CD14-positive monocyte (primary cell): Measurements from ENCODE around the gene GNB5. TPM values are rescaled to one million over a fixed set of nuclear protein-coding genes. Genes with fewer than 3 reads are reported as not detected.

Experiments
- DNase-seq, 3 donors: peaks; one replicate each; pipeline ENCODE4 v3.0.0-alpha.2; 2011 to 2022
- H2AFZ ChIP-seq: 2 replicates; pipeline ENCODE4 v1.6.0; 2012; ENCODE audit warnings: mild to moderate bottlenecking, low read depth, low read length, inconsistent platforms; ENCODE audit not compliant: insufficient read depth, poor library complexity, severe bottlenecking
- H3K27ac ChIP-seq, 2 donors: 1 replicate in 1 of 2; 2 replicates in 1 of 2; pipeline ENCODE4 v1.5.1; 2012 to 2013; ENCODE audit warnings: low read length in 2 of 2, control low read depth in 1 of 2, inconsistent platforms in 1 of 2, low read depth in 1 of 2, mild to moderate bottlenecking in 1 of 2
- H3K27me3 ChIP-seq, 2 donors: one replicate each; pipeline versions ENCODE4 v1.6.0 to v1.6.1; 2011 to 2013; ENCODE audit warnings: low read length in 2 of 2; ENCODE audit not compliant: control insufficient read depth in 2 of 2, insufficient read depth in 2 of 2
- H3K36me3 ChIP-seq, 2 donors: replicated peaks in 1 of 2; 1 replicate in 1 of 2; 2 replicates in 1 of 2; pipeline versions ENCODE4 v1.5.1 to v1.6.1; 2012 to 2013; ENCODE audit warnings: low read length in 2 of 2, control low read depth in 1 of 2, inconsistent platforms in 1 of 2, mild to moderate bottlenecking in 1 of 2; ENCODE audit not compliant: insufficient read depth in 2 of 2, control insufficient read depth in 1 of 2
- H3K4me1 ChIP-seq, 2 donors: 1 replicate in 1 of 2; 2 replicates in 1 of 2; pipeline versions ENCODE4 v1.5.1 to v1.6.1; 2012 to 2013; ENCODE audit warnings: low read length in 2 of 2, control low read depth in 1 of 2, inconsistent platforms in 1 of 2, mild to moderate bottlenecking in 1 of 2, moderate library complexity in 1 of 2; ENCODE audit not compliant: insufficient read depth in 2 of 2, control insufficient read depth in 1 of 2
- H3K4me2 ChIP-seq: replicated peaks from 2 replicates; pipeline ENCODE3; 2012; ENCODE audit warnings: low read length, moderate library complexity, mild to moderate bottlenecking; ENCODE audit not compliant: poor library complexity, severe bottlenecking; ENCODE audit errors: extremely low read depth
- H3K4me3 ChIP-seq, 3 experiments: fragments of 200-600 bp in 1 of 3; sonication (generic) in 1 of 3; replicated peaks in 1 of 3; 1 replicate in 2 of 3; 2 replicates in 1 of 3; pipeline ENCODE4 v1.5.1; 2011 to 2013; ENCODE audit warnings: low read length in 3 of 3, mild to moderate bottlenecking in 3 of 3, control low read depth in 2 of 3, low read depth in 2 of 3, inconsistent platforms in 1 of 3, moderate library complexity in 1 of 3
- H3K79me2 ChIP-seq: 2 replicates; pipeline ENCODE4 v1.6.0; 2012; ENCODE audit warnings: mild to moderate bottlenecking, control low read depth, inconsistent platforms, low read length, moderate library complexity; ENCODE audit not compliant: insufficient read depth
- H3K9ac ChIP-seq: 2 replicates; pipeline ENCODE4 v1.6.0; 2017; ENCODE audit warnings: low read length, mild to moderate bottlenecking; ENCODE audit not compliant: insufficient read depth, poor library complexity, severe bottlenecking
- H3K9me3 ChIP-seq, 2 donors: replicated peaks in 1 of 2; 1 replicate in 1 of 2; 2 replicates in 1 of 2; pipeline versions ENCODE4 v1.5.1 to v1.6.1; 2012 to 2013; ENCODE audit warnings: low read length in 2 of 2, control low read depth in 1 of 2; ENCODE audit not compliant: control insufficient read depth in 1 of 2, insufficient read depth in 1 of 2
- H4K20me1 ChIP-seq: 2 replicates; pipeline ENCODE4 v1.6.0; 2012; ENCODE audit warnings: mild to moderate bottlenecking, low read length, control low read depth, moderate library complexity; ENCODE audit not compliant: insufficient read depth
- H3K27ac Mint-ChIP-seq, 7 donors: one replicate each; pipeline ENCODE4 v1.8.0; 2020; ENCODE audit warnings: mild to moderate bottlenecking in 7 of 7, mixed read lengths in 7 of 7, moderate library complexity in 6 of 7, inconsistent platforms in 2 of 7
- H3K27me3 Mint-ChIP-seq, 3 donors: one replicate each; pipeline ENCODE4 v1.8.0; 2021 to 2022; ENCODE audit warnings: low read depth in 3 of 3, mild to moderate bottlenecking in 3 of 3, mixed read lengths in 3 of 3, moderate library complexity in 3 of 3, inconsistent platforms in 1 of 3
- H3K36me3 Mint-ChIP-seq, 2 donors: one replicate each; pipeline ENCODE4 v1.8.0; 2020; ENCODE audit warnings: mixed read lengths in 2 of 2, inconsistent platforms in 1 of 2, mild to moderate bottlenecking in 1 of 2
- H3K4me1 Mint-ChIP-seq: one replicate; pipeline ENCODE4 v1.8.0; 2020; ENCODE audit warnings: mild to moderate bottlenecking, mixed read lengths
- H3K4me3 Mint-ChIP-seq, 2 donors: one replicate each; pipeline ENCODE4 v1.8.0; 2020; ENCODE audit warnings: mild to moderate bottlenecking in 2 of 2, mixed read lengths in 2 of 2, moderate library complexity in 1 of 2
- H3K9me3 Mint-ChIP-seq, 7 donors: one replicate each; pipeline ENCODE4 v1.8.0; 2020 to 2022; ENCODE audit warnings: mixed read lengths in 7 of 7, mild to moderate bottlenecking in 6 of 7, moderate library complexity in 6 of 7, inconsistent platforms in 2 of 7
- WGBS: methylation state at CpG from one replicate; pipeline ENCODE4 v1.1.5; 2013; ENCODE audit warnings: missing lambda C conversion rate; ENCODE audit not compliant: insufficient coverage; 5-methylcytosine and 5-hydroxymethylcytosine counted together
- intact Hi-C, 2 donors: fragments of 100-400 bp; cut with micrococcal nuclease; formaldehyde crosslinking; loops; one replicate each; pipeline versions ENCODE4 v1.15.0 to v1.15.1; 2023
- polyA plus RNA-seq, 3 donors: library from polyadenylated mRNA; depleted of rRNA in 1 of 3; unstranded in 2 of 3; stranded (reverse) in 1 of 3; fragments of 300-500 nt in 2 of 3; fragments of >200 nt in 1 of 3; fragmentation: Illumina TruSeq in 2 of 3; gene quantifications; 1 replicate in 2 of 3; 2 replicates in 1 of 3; pipeline ENCODE4 v1.2.3, GENCODE V29; 2012 to 2021
- TF ChIP-seq, protein P1 (sequence below): fragments of 200-600 bp; IDR thresholded peaks from one replicate; pipeline ENCODE4 v1.8.0; 2022; ENCODE audit warnings: antibody characterized with exemption, mild to moderate bottlenecking

The GNB5 gene
- polyA plus RNA-seq, 3 donors: 3.1 to 5.4 (median 4.3) TPM

DNA sequence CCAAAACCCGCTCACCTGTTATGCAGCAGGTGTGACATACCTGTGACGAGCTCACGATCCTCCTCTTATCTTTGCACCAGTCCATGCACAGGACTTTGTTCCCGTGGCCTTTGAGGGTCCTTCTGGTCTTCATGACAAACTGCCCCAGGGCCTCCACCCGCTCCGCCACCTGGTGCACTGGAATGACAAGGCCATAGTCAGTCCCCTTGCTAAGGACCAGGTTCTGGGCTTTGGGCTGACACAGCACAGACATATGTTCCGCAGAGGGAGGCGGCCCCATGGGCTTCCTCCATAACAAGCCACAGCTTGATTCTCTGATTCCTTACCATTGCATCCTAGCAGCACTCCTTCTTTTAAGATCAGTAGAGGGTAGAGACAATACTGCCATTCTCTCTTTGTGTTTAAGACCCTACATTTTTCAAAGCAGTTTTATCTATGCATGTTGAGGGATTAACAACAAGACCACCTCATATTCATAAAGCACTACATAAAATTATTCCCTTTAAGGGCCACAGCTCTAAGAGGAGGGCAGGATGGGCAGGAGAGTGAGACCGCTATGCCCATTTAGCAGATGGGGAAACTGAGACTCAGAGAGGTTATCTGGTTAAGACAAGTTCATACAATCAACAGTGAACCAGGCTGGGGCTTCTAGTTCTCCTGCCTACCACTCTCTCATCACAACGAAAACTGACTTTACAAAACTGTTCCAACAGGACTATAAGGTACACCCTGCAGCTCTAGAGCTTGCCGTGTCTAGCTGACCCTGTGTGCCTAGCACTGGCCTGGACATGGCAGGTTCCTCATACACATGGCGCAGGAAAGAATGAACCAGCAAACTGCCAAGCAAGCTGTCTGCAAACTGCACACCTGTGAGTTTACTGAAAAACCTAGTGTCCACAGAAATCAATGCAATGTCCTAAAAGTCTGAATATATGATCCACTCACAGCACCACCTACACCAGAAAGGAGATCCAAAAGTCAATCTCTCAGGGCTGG, 37.0 kb downstream of the GNB5 start:
- no peak overlapping the region for H2AFZ ChIP-seq
- Mint-ChIP-seq H3K9me3 (no peaks in the 10 kb centered on the region), H3K27me3 (peaks cover 0 to 3% (median 1%) of the 10 kb centered on the region in 3 donors), H3K36me3 (peaks cover 4% of the 10 kb centered on the region in 2 donors), H3K4me1 (peaks cover 7% of the 10 kb centered on the region), H3K27ac (no peak overlapping the region), H3K4me3 (no peak overlapping the region)
- no peak overlapping the region for H3K4me3 ChIP-seq
- H3K4me2 ChIP-seq: no peak overlapping the region
- H4K20me1 ChIP-seq: no peaks in the 10 kb centered on the region
- intact Hi-C loops: no loop called here
- no peak overlapping the region for H3K9ac ChIP-seq
- DNase-seq: no peak
- H3K9me3 ChIP-seq: no peaks in the 10 kb centered on the region
- no peaks in the 10 kb centered on the region for H3K79me2 ChIP-seq
- no peaks in the 10 kb centered on the region for H3K4me1 ChIP-seq
- no peaks in the 10 kb centered on the region for H3K36me3 ChIP-seq
- 91% methylated on average over 8 of the region's 12 CpGs for WGBS
- TF ChIP-seq, protein P1, sequence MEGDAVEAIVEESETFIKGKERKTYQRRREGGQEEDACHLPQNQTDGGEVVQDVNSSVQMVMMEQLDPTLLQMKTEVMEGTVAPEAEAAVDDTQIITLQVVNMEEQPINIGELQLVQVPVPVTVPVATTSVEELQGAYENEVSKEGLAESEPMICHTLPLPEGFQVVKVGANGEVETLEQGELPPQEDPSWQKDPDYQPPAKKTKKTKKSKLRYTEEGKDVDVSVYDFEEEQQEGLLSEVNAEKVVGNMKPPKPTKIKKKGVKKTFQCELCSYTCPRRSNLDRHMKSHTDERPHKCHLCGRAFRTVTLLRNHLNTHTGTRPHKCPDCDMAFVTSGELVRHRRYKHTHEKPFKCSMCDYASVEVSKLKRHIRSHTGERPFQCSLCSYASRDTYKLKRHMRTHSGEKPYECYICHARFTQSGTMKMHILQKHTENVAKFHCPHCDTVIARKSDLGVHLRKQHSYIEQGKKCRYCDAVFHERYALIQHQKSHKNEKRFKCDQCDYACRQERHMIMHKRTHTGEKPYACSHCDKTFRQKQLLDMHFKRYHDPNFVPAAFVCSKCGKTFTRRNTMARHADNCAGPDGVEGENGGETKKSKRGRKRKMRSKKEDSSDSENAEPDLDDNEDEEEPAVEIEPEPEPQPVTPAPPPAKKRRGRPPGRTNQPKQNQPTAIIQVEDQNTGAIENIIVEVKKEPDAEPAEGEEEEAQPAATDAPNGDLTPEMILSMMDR: no peak
- H3K27ac ChIP-seq: no peak overlapping the region
- no peaks in the 10 kb centered on the region for H3K27me3 ChIP-seq

DNA sequence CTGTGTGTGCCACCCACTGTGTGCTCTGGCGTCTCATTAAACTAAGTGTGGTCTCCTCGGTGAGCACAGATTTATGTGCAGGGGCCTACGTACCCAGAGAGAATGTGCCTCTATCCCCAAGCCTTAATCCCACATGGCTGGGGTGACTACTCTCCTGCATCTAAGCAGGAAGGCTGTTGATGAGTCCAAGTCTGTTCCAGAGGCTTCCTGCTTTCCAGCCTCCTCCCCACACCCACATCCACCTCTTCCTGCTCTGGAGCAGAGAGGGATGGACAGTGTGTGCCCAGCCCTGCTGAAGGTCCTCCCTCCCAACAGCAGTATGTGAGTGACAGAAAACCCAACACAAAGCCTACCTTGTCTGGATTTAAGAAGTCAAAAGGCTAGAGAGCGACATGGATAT, 39.8 kb downstream of the GNB5 start:
- peaks cover 4% of the 10 kb centered on the region in 2 donors for H3K36me3 Mint-ChIP-seq
- peaks cover 0 to 6% (median 3%) of the 10 kb centered on the region in 3 donors for H3K27me3 Mint-ChIP-seq
- Histone ChIP-seq H3K4me3 (no peak overlapping the region), H3K36me3 (no peaks in the 10 kb centered on the region), H2AFZ (no peak overlapping the region), H3K9ac (no peak overlapping the region), H3K27ac (no peak overlapping the region), H3K79me2 (no peaks in the 10 kb centered on the region), H3K27me3 (no peaks in the 10 kb centered on the region), H4K20me1 (no peaks in the 10 kb centered on the region), H3K4me1 (no peaks in the 10 kb centered on the region), H3K4me2 (no peak overlapping the region), H3K9me3 (no peaks in the 10 kb centered on the region)
- TF ChIP-seq, protein P1: no peak
- DNase-seq: no peak
- H3K9me3 Mint-ChIP-seq: no peaks in the 10 kb centered on the region
- WGBS: no CpG with 5 or more reads among the region's 4 CpGs
- H3K4me3 Mint-ChIP-seq: no peak overlapping the region
- no peak overlapping the region for H3K27ac Mint-ChIP-seq
- H3K4me1 Mint-ChIP-seq: peaks cover 7% of the 10 kb centered on the region
- intact Hi-C loops: no loop called here
